Esophagus squamous epithelium (tissue), 4 donors: ENCODE results near the gene PRKCE.

Experiments
- CTCF ChIP-seq, 6 experiments: fragments of 450-650 bp in 4 of 6; fragments of 200-600 bp in 2 of 6; sonication (generic) in 2 of 6; IDR thresholded peaks; one replicate each; pipeline ENCODE4 v1.5.1; 2016 to 2019; ENCODE audit warnings: antibody characterized with exemption in 6 of 6, mild to moderate bottlenecking in 4 of 6, moderate library complexity in 4 of 6
- POLR2A ChIP-seq, 4 donors: fragments of 450-650 bp; IDR thresholded peaks; one replicate each; pipeline ENCODE4 v1.6.1; 2017; ENCODE audit warnings: antibody characterized with exemption in 4 of 4, mild to moderate bottlenecking in 4 of 4, moderate library complexity in 3 of 4

GRCh38 chr2:46202453-46202852 lies 551.0 kb downstream of the PRKCE start:
- no peak for TF ChIP-seq POLR2A (IDR thresholded peaks at IDR 0.05)
- no peak for TF ChIP-seq CTCF (IDR thresholded peaks at IDR 0.05)
